HepG2 (cell line): ENCODE measurements around the gene SETD1A. TPM values are rescaled to one million over a fixed set of nuclear protein-coding genes. Genes with fewer than 3 reads are reported as not detected.

Experiments used
- ARID4A ChIP-seq: sonication (generic); formaldehyde crosslinking; IDR thresholded peaks from 2 replicates; pipeline ENCODE4 v1.5.0; 2020; ENCODE audit warnings: mild to moderate bottlenecking, missing genetic modification reagents, borderline replicate concordance
- BRD4 ChIP-seq: sonication (generic); formaldehyde crosslinking; IDR thresholded peaks from 2 replicates; pipeline ENCODE4 v1.4.0; 2020; ENCODE audit warnings: missing genetic modification reagents
- CHD4 ChIP-seq: fragments of 200-600 bp; sonication (generic); IDR thresholded peaks from 2 replicates; pipeline ENCODE4 v1.7.0; 2017; ENCODE audit warnings: mild to moderate bottlenecking, low read length, borderline replicate concordance
- EZH2 ChIP-seq: conservative IDR thresholded peaks from 2 replicates; pipeline ENCODE4 v1.6.1; 2012; ENCODE audit warnings: mild to moderate bottlenecking, low read depth, low read length, moderate library complexity
- HMG20A ChIP-seq: IDR thresholded peaks from 2 replicates; pipeline ENCODE4 v1.6.1; 2016; ENCODE audit warnings: borderline replicate concordance
- MAFG ChIP-seq: sonication (generic); formaldehyde crosslinking; IDR thresholded peaks from 2 replicates; pipeline ENCODE4 v1.5.1; 2020; ENCODE audit warnings: mild to moderate bottlenecking, missing genetic modification reagents
- NR2F6 ChIP-seq, 2 experiments: IDR thresholded peaks; 2 replicates each; pipeline ENCODE4 v1.6.1; 2016; ENCODE audit warnings: antibody characterized with exemption in 1 of 2, mild to moderate bottlenecking in 1 of 2
- PLSCR1 ChIP-seq: sonication (generic); formaldehyde crosslinking; IDR thresholded peaks from 2 replicates; pipeline ENCODE4 v1.5.0; 2020; ENCODE audit warnings: missing genetic modification reagents, mild to moderate bottlenecking, borderline replicate concordance
- TERF1 ChIP-seq: sonication (generic); formaldehyde crosslinking; IDR thresholded peaks from 2 replicates; pipeline ENCODE4 v1.8.0; 2022; ENCODE audit warnings: mild to moderate bottlenecking, missing genetic modification reagents, moderate library complexity
- ZBED4 ChIP-seq: sonication (generic); formaldehyde crosslinking; IDR thresholded peaks from 2 replicates; pipeline ENCODE4 v1.4.0; 2020; ENCODE audit warnings: missing genetic modification reagents, borderline replicate concordance
- ZFP82 ChIP-seq: sonication (generic); formaldehyde crosslinking; IDR thresholded peaks from 2 replicates; pipeline ENCODE4 v1.5.1; 2020; ENCODE audit warnings: mild to moderate bottlenecking, missing genetic modification reagents, borderline replicate concordance
- ZFYVE20 ChIP-seq: sonication (generic); formaldehyde crosslinking; IDR thresholded peaks from 2 replicates; pipeline ENCODE4 v1.8.0; 2023; ENCODE audit warnings: low read depth, mild to moderate bottlenecking, moderate library complexity, missing genetic modification reagents, borderline replicate concordance
- ZNF274 ChIP-seq: sonication (generic); formaldehyde crosslinking; IDR thresholded peaks from 2 replicates; pipeline ENCODE4 v1.5.1; 2020; ENCODE audit warnings: mild to moderate bottlenecking, missing genetic modification reagents
- ZNF460 ChIP-seq: sonication (generic); formaldehyde crosslinking; IDR thresholded peaks from 2 replicates; pipeline ENCODE4 v1.5.1; 2020; ENCODE audit warnings: missing genetic modification reagents, mild to moderate bottlenecking, borderline replicate concordance
- ZNF570 ChIP-seq: sonication (generic); formaldehyde crosslinking; IDR thresholded peaks from 2 replicates; pipeline ENCODE4 v1.4.0; 2020; ENCODE audit warnings: mild to moderate bottlenecking, missing genetic modification reagents, borderline replicate concordance
- ZNF629 ChIP-seq: sonication (generic); formaldehyde crosslinking; conservative IDR thresholded peaks from 2 replicates; pipeline ENCODE4 v1.5.0; 2020; ENCODE audit warnings: missing genetic modification reagents
- polyA plus RNA-seq, 8 experiments: library from polyadenylated mRNA; depleted of rRNA in 3 of 8; stranded (reverse) in 7 of 8; unstranded in 1 of 8; fragments of >200 nt; fragmentation: Illumina TruSeq in 4 of 8; extraction: Trizol in 4 of 8; gene quantifications; 2 replicates each; pipeline versions ENCODE4 v1.2.1 to v1.2.3, GENCODE V29; 2011 to 2016; ENCODE audit warnings: low read depth in 4 of 8, missing spikeins in 1 of 8, mixed read lengths in 1 of 8; ENCODE audit not compliant: insufficient read depth in 1 of 8
- total RNA-seq, 5 experiments: library from RNA; depleted of rRNA; stranded (reverse); fragments of >200 nt; fragmentation: Illumina TruSeq; extraction: Trizol; gene quantifications; 2 replicates each; pipeline ENCODE4 v1.2.3, GENCODE V29; 2016; ENCODE audit warnings: low read depth in 1 of 5

Gene SETD1A
- total and polyA plus RNA-seq, 2 of the 13 experiments (the other 11 are each of a cell fraction or from before 2014, with no cell fraction given) = 3.8 to 5.6 TPM

GRCh38 chr16:30997725-30998711, 40.5 kb downstream of the SETD1A start (continued):
- TF ChIP-seq ARID4A (CRISPR knock-in tag) (0 out of 2 replicates have a peak, but pooled peaks have one; percentile 24), ZNF570 (CRISPR knock-in tag) (no peak; the same call in 1 of the 2 replicates), CHD4 (peak; percentile 18; the same call in 1 of the 2 replicates), ZNF629 (CRISPR knock-in tag) (no peak), ZNF460 (no peak), HMG20A (CRISPR knock-in tag) (no peak), ZNF274 (CRISPR knock-in tag) (no peak), PLSCR1 (CRISPR knock-in tag) (no peak), BRD4 (CRISPR knock-in tag) (no peak), ZFYVE20 (CRISPR knock-in tag) (no peak), EZH2 (no peak), MAFG (CRISPR knock-in tag) (no peak), ZBED4 (CRISPR knock-in tag) (no peak; the same call in none of the 2 replicates), TERF1 (CRISPR knock-in tag) (no peak), NR2F6 (IDR thresholded peaks at IDR 0.05) (peak; percentile 48), NR2F6 (CRISPR knock-in tag; IDR thresholded peaks at IDR 0.05) (0 out of 2 replicates have a peak, but pooled peaks have one; percentile 17), ZFP82 (CRISPR knock-in tag) (no peak; the same call in 1 of the 2 replicates)
